Measurements from ENCODE around the gene C2orf92. TPM values are rescaled to one million over a fixed set of nuclear protein-coding genes. Genes with fewer than 3 reads are reported as not detected.

C2orf92 gene
- total RNA-seq, 1 experiment from 2014 or later = 3.0 TPM

- no peak overlapping the region for H3K9ac ChIP-seq (ENCODE audit: low read length)
- ChIA-PET POLR2A (ENCODE audit: unreplicated experiment) (no interaction called here), CTCF (no interaction called here)
- peaks cover 10% of the 10 kb centered on the region for H3K4me1 ChIP-seq (ENCODE audit: insufficient read depth, low read length)
- peaks cover 28% of the 10 kb centered on the region for H3K36me3 ChIP-seq (ENCODE audit: low read depth, low read length)
- ATAC-seq (no peak), DNase-seq (no peak)
- H3K4me3 ChIP-seq (ENCODE audit: low read length) = no peak overlapping the region
- H3K9me3 ChIP-seq (ENCODE audit: low read length) = 0 out of 2 replicates have a peak, but pooled peaks cover 5% of the 10 kb centered on the region
- TF ChIP-seq CTCF (conservative IDR thresholded peaks at IDR 0.05; ENCODE audit: low read depth, low read length) (no peak), EZH2 (IDR thresholded peaks at IDR 0.05; ENCODE audit: low read length, unreplicated experiment) (no peak), EZH2phosphoT487 (IDR thresholded peaks at IDR 0.05; ENCODE audit: borderline replicate concordance, low read length) (no peak)
- no peak overlapping the region for H2AFZ ChIP-seq (ENCODE audit: low read length)
- H3K27ac ChIP-seq (ENCODE audit: low read length) = no peak overlapping the region
- BruUV-seq (replicated peaks) = no TSS peak
- H3K79me2 ChIP-seq (ENCODE audit: low read length) = peaks cover 21% of the 10 kb centered on the region
- no peaks in the 10 kb centered on the region for H3K27me3 ChIP-seq (ENCODE audit: low read length)
- intact Hi-C loops (cut with micrococcal nuclease) = no loop called here
- 0 out of 2 replicates have a peak, but pooled peaks cover 3% of the 10 kb centered on the region for H4K20me1 ChIP-seq (ENCODE audit: low read length)
- H3K4me2 ChIP-seq (ENCODE audit: low read length) = no peak overlapping the region
- no peaks in the 10 kb centered on the region for H3F3A ChIP-seq (ENCODE audit: low read length, unreplicated experiment)
- H3K9me2 ChIP-seq (replicated peaks; ENCODE audit: low read length) = no peaks in the 10 kb centered on the region
These were observed 12.5 kb upstream of the C2orf92 start for GRCh38 chr2:97656905-97657587.

GRCh38 chr2:97657986-97658690 is 11.4 kb upstream of the C2orf92 start:
- Histone ChIP-seq H3K27ac (ENCODE audit: low read length) (no peak overlapping the region), H2AFZ (ENCODE audit: low read length) (no peak overlapping the region), H3K9me3 (ENCODE audit: low read length) (0 out of 2 replicates have a peak, but pooled peaks cover 5% of the 10 kb centered on the region), H4K20me1 (ENCODE audit: low read length) (0 out of 2 replicates have a peak, but pooled peaks cover 8% of the 10 kb centered on the region), H3K79me2 (ENCODE audit: low read length) (peaks cover 32% of the 10 kb centered on the region), H3K36me3 (ENCODE audit: low read depth, low read length) (peaks cover 28% of the 10 kb centered on the region), H3K9ac (ENCODE audit: low read length) (no peak overlapping the region), H3F3A (ENCODE audit: low read length, unreplicated experiment) (peaks cover 3% of the 10 kb centered on the region), H3K4me1 (ENCODE audit: insufficient read depth, low read length) (peaks cover 17% of the 10 kb centered on the region), H3K27me3 (ENCODE audit: low read length) (no peaks in the 10 kb centered on the region), H3K4me2 (ENCODE audit: low read length) (no peak overlapping the region), H3K9me2 (replicated peaks; ENCODE audit: low read length) (no peaks in the 10 kb centered on the region), H3K4me3 (ENCODE audit: low read length) (no peak overlapping the region)
- ATAC-seq (no peak), DNase-seq (no peak)
- TF ChIP-seq EZH2 (IDR thresholded peaks at IDR 0.05; ENCODE audit: low read length, unreplicated experiment) (no peak), CTCF (conservative IDR thresholded peaks at IDR 0.05; ENCODE audit: low read depth, low read length) (no peak), EZH2phosphoT487 (IDR thresholded peaks at IDR 0.05; ENCODE audit: borderline replicate concordance, low read length) (no peak)
- intact Hi-C loops (cut with micrococcal nuclease) = no loop called here
- BruUV-seq (replicated peaks) = no TSS peak
- ChIA-PET CTCF (no interaction called here), POLR2A (ENCODE audit: unreplicated experiment) (no interaction called here)
